RWPE1 (cell line): ENCODE measurements around the gene PRKCZ.

Experiments
- CTCF ChIA-PET: fragments of 350-600 bp; sonication (Branson Sonifier 250); formaldehyde crosslinking; extraction: SDS; loops from one replicate; lab custom pipeline; 2021; lab: Yijun Ruan, JAX
- POLR2A ChIA-PET: fragments of 400-600 bp; formaldehyde crosslinking; extraction: SDS; loops from one replicate; lab custom pipeline; 2020; ENCODE audit warnings: antibody characterized with exemption; ENCODE audit not compliant: low non-redundant PET; lab: Yijun Ruan, JAX
- DNase-seq: peaks from one replicate; pipeline ENCODE4 v3.0.0; 2012; ENCODE audit warnings: low spot score
- H3K27ac ChIP-seq: fragments of 450-650 bp; 2 replicates; pipeline ENCODE4 v1.5.1; 2017
- CTCF ChIP-seq: fragments of 450-650 bp; conservative IDR thresholded peaks from 2 replicates; pipeline ENCODE4 v1.5.1; 2017; ENCODE audit warnings: low read depth, mild to moderate bottlenecking

The PRKCZ gene

DNA sequence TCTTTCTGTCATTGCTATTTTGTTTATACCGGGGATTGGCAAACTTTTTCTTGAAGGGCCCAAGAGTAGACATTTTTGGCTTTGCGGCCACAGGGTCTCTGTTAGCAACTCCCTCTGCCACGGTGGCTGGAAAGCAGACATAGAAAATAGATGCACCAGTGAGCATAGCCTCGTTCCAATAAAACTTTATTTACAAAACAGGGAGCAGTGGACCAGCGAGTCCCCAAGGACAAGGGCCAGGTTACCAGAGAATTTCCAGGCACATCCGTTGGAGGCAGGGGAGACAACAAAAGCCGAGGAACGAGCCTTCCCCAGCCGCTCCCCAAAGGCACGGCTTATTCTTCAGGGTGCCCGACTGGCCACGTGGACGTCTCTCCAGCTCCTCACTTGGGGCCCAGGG is 117.9 kb downstream of the PRKCZ start:
- CTCF ChIA-PET = interaction anchor here (0.7 kb wide), 1 partner anchor 219 kb away, joined by 4 read pairs; no protein-coding TSS in a partner anchor
- POLR2A ChIA-PET = no interaction called here
- H3K27ac ChIP-seq = no peak overlapping the region

DNA sequence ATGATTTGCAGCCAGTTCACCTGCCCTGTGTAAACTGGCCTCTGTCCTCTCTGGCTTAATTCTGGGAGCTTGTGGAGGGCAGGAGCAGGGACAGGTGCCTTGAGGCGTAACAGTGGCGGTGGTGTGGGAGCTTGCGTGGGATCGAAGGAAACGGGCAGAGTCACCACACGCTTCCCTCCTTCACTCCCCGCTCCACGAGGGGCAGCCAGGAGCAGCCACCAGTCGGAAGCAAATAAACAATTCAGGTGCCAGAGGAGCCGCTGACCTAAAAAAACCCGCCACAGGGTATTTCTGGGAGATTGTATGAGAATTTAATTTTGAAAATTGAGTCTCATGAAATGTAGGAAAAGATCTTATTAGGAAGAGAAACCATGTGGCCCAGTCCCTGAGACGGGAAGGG is 118.3 kb downstream of the PRKCZ start:
- H3K27ac ChIP-seq = no peak overlapping the region
- no peak for DNase-seq
- ChIA-PET POLR2A (no interaction called here), CTCF (interaction anchor here (0.7 kb wide), 1 partner anchor 218 kb away, joined by 4 read pairs; no protein-coding TSS in a partner anchor)
- TF ChIP-seq CTCF = no peak

More for the DNA sequence above, 117.9 kb downstream of the PRKCZ start:
- no peak for DNase-seq
- no peak for TF ChIP-seq CTCF

GRCh38 chr1:2169200-2169836 is 119.1 kb downstream of the PRKCZ start:
- DNase-seq = no peak
- H3K27ac ChIP-seq = no peak overlapping the region
- ChIA-PET POLR2A (no interaction called here), CTCF (no interaction called here)
- no peak for TF ChIP-seq CTCF

- no peak for DNase-seq
- peak overlapping the region; percentile 48 for H3K27ac ChIP-seq
- TF ChIP-seq CTCF = no peak
- CTCF ChIA-PET = no interaction called here
- POLR2A ChIA-PET = no interaction called here
Measured at GRCh38 chr1:2170211-2170610, 120.0 kb downstream of the PRKCZ start.

DNA sequence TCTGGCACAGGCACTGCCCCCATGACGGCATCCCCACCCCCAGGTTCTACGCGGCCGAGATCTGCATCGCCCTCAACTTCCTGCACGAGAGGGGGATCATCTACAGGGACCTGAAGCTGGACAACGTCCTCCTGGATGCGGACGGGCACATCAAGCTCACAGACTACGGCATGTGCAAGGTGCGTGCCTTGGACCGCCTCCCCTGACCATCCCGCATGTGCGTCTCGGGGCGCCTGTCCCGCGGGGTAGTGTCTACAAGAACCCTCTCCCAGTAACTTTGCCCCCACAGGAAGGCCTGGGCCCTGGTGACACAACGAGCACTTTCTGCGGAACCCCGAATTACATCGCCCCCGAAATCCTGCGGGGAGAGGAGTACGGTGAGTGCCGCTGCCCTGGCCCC is 121.8 kb downstream of the PRKCZ start:
- ChIA-PET CTCF (interaction anchor here (0.6 to 1.2 kb wide), 2 partner anchors 21 to 40 kb away, joined by 3 to 4 read pairs; no protein-coding TSS in a partner anchor), POLR2A (no interaction called here)
- no peak for TF ChIP-seq CTCF

DNA sequence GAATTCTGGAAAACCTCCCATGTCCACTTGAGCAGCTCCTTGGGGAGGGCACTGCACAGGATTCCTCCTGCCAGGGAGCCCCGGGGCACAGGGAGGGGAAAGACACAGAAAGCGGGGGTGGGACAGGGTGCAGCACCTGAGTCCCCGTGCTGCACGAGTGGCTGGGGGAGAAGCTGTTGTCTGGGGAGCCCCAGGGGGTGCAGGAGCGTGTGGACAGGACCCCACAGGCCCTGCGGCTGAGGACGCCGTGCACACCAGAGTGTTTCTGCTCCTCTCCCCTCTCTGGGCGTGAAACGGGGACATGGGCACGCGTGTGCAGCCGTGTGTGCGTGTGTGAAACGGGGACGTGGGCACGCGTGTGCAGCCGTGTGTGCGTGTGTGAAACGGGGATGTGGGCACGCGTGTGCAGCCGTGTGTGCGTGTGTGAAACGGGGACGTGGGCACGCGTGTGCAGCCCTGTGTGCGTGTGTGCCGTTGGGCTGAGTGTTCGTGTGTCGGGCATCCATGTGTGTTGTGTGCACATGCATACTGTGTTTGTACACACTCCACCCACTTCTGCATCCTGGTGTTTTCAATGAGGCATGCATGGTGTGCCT is 122.4 kb downstream of the PRKCZ start:
- POLR2A ChIA-PET = no interaction called here
- CTCF ChIA-PET = interaction anchor here (0.6 to 1.2 kb wide), 3 partner anchors 22 to 144 kb away, joined by 3 to 4 read pairs (median 4); no protein-coding TSS in a partner anchor
- no peak for TF ChIP-seq CTCF
- no peak for DNase-seq
- peak overlapping the region; percentile 10; the same call in 1 of the 2 replicates for H3K27ac ChIP-seq

More for the DNA sequence above, 121.8 kb downstream of the PRKCZ start:
- H3K27ac ChIP-seq = no peak overlapping the region; the same call in 1 of the 2 replicates
- DNase-seq = no peak
